GM11168 (cell line): ENCODE measurements around the gene IGF2R.

Source experiments
- in situ Hi-C: fragments of 300-500 bp; cut with MboI; formaldehyde crosslinking; loops from one replicate; pipeline ENCODE4 v1.12.0; 2022; ENCODE audit warnings: low sequenced_read_pairs; ENCODE audit not compliant: unreplicated experiment

The IGF2R gene

GRCh38 chr6:159973951-159974350 lies 5.1 kb downstream of the IGF2R start:
- in situ Hi-C loops, result no loop called here

DNA sequence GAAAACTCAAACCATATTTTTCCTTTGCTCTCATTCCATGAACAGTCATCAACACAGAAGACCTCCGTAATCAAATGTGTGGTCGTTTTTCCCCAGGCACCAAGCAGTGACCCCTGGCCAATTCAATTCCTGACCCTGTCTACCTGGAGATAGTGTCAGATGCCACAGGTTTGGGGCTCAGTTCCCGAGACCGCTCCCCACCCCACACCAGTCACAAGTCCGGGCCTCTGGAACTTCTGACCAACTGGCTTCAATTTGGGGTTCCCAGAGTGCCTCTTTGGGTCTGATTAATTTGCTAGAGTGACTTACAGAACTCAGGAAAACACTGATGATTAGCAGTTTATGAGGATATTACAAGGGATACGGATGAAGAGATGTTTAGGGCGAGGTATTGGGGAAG lies 6.0 kb downstream of the IGF2R start:
- in situ Hi-C loops, result no loop called here

GRCh38 chr6:159976686-159977254 lies 7.9 kb downstream of the IGF2R start:
- in situ Hi-C loops, result no loop called here

- in situ Hi-C loops, result no loop called here
Measured at GRCh38 chr6:159977255-159977903, 8.5 kb downstream of the IGF2R start.

- in situ Hi-C loops, result no loop called here
Measured at GRCh38 chr6:159977904-159978268, 9.0 kb downstream of the IGF2R start.

DNA sequence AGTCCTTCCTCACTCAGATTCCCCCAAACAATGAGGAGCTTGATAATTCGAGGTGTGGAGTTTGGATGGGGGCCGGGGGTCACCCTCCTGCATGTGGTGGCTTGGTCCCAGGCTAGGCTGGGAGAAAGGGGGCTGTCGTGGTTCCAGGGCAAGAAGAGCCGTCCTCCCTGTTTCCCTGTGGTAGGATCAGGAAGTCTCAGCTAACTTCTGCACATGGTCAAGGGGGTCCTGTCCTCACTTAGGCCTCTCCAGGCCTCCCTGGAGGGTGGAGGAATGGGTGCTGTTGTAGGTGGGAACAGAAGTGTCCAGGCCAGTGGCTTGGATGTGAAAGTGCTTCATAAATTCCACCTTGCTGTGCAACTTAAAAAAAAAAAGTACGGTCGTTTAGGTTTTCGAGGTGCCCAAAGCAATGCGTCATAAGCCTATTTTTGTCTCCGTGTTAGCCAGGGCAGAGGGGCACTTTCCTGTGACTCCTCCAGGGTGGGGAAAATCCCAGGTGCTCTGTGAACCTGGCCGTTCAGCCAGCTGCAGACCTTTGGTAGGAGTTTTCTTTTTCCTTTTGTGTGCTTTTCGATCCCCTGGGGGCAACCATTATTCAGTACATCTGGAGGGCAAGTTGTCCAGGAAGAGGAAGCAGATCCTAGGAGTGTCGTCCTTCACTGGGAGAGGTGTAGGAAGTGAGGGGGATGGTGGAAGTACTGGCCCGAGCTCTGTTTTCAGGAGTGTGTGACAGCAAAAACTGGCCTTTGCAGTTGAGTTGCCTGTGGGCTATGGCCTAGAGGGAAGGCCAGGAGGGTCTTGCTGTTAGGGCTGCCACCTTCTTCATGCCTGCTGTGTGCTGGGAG lies 9.6 kb downstream of the IGF2R start:
- in situ Hi-C loops, result no loop called here

DNA sequence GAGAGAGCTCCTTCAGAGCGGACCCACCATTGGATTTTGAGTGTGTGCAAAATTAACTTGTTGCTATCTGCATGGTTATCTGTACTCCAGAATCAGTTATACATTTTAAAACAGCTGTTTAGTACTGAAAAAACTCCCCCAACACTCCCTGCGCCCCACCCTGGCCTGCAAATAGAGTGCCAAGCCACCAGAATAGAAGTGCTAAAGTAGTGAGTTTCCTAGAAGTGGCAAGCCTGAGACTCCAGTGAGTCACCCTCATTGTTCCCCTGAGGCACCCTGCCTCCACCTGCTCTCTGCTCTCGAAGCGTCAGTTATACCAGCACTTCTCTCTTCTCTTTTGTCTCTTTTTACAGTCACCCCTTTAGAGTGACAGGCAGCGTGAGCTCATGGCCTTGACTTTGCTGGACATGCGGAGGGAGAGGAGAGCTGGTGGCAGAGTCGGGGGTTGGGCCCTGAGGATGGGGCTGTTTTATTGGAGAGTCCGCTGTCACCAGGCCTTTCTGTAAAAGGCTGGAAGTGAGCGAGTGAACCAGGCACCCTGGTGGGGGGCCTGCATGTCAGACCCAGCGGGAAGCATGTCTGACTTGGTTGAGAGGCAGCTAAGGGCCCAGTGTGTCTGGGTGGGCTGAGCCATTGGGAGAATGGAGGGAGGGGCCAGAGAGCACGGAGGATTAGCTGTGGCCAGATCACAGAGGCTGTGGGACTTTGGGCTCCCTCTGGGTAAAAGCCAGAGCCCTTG lies 10.4 kb downstream of the IGF2R start:
- in situ Hi-C loops, result no loop called here

DNA sequence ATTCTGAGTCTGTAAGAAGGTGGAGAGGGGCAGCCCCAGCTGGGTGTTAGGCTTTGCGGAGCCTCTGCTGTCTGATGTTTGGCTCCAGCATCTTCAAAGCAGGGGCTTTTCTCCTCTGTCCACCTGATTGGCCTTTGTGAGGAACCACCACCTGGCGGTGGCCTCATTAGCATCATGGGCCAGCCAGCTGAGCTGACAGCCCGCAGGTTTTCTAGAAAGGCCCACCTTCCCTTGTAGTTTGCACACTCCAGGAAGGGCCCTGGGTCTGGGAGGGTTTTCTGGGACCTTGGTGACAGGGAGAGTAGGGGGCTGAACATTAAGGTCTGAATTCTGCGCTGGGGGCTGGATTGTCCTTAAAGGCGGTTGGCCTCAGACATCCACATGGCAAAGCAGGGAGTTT lies 11.6 kb downstream of the IGF2R start:
- in situ Hi-C loops, result no loop called here

- in situ Hi-C loops, result no loop called here
Measured at GRCh38 chr6:159981071-159981402, 12.2 kb downstream of the IGF2R start.

- in situ Hi-C loops, result no loop called here
Measured at GRCh38 chr6:159981403-159982245, 12.7 kb downstream of the IGF2R start.

DNA sequence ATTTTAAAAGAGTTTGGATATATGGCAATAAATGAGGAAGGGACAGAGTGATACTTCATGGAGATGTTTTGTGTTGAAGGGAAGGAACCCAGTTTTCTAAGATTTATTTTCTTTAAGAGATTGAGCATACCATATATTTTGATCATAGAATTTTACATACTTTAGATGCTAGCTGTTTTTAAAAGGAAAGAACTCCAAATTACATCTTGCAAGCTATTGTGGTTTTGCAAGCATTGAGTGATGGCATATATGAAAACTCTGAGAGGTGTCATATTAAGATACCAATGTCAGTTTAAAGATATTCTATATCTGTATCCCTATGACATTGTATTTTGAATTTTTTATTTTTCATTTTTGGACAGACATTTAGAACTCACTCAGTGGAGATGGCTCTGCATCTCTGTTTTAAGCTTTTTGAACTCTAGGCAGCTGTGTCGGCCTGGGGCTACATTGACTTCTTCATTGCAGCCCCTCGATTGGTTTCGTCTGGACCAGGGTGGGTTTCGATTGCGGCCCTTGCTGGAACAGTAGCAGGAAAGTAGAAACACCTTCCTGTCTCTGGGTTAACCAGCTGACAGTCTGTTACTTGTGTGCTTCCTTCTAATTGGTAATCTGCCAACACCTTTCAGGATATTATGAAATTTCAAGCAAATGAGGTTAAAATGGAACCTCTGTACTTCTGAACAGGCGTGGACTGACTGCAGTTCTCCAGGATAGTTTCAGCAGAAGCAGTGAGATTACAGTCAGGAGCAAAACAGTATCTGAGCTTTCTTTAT lies 14.0 kb downstream of the IGF2R start:
- in situ Hi-C loops, result no loop called here

GRCh38 chr6:159983641-159984080 lies 14.8 kb downstream of the IGF2R start:
- in situ Hi-C loops, result no loop called here

- in situ Hi-C loops, result no loop called here
Measured at GRCh38 chr6:159984268-159984786, 15.4 kb downstream of the IGF2R start.

GRCh38 chr6:159985296-159985945 lies 16.5 kb downstream of the IGF2R start:
- in situ Hi-C loops, result no loop called here

DNA sequence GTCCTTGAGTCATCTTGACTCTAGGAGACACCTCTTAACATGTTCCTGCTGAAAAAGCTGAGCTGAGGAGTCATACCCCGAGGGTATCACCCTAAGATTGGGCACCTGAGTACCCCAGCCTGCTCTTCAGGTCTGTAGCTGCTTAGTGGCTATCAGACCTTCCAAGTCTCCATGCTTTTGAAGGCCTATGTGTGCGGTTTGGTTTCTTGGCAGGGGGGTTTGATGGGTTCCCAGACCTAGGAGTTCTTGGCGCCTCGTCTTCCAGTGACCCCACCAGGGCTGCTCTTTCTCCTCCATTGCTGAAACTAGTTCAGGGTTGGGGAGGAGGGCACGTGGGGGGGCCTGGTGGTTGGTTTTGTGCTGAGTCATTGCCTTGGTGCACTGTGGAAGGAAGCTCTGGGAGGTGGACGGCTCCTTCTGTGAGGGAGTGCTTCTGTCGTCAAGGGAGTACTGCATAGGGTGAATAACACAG lies 20.1 kb downstream of the IGF2R start:
- in situ Hi-C loops, result no loop called here

- in situ Hi-C loops, result no loop called here
Measured at GRCh38 chr6:159989492-159990480, 20.9 kb downstream of the IGF2R start.

DNA sequence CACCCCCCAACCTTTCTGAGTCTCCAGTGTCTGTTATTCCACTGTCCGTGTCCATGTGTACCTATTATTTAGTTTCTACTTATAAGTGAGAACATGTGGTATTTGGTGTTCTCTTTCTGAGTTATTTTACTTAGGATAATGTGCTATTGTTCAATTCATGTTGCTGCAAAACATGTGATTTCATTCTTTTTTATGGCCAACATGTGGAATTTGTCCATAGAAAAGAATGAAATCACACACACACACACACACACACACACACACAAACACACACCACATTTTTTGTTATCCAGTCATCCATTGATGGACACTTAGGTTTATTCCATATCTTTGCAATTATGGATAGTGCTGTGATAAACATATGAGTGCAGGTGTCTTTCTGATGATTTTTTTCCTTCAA lies 23.5 kb downstream of the IGF2R start:
- in situ Hi-C loops, result no loop called here
